IMR-90 (cell line): ENCODE measurements around the gene F12. TPM values are rescaled to one million over a fixed set of nuclear protein-coding genes. Genes with fewer than 3 reads are reported as not detected.

Experiments
- ATAC-seq: fragments of 200-7000 bp; cut with Tn5 transposase; 2 replicates; pipeline ENCODE4 v1.9.1; 2020; ENCODE audit warnings: low read depth, mild to moderate bottlenecking, moderate library complexity
- BruUV-seq: library from RNA; stranded (reverse); fragments of 400-500 nt; replicated peaks from 2 replicates; lab custom pipeline; 2021; lab: Mats Ljungman, UMichigan
- CTCF ChIA-PET: fragments of 300-600 bp; formaldehyde crosslinking; extraction: SDS; loops from one replicate; lab custom pipeline; 2021; ENCODE audit warnings: antibody characterized with exemption; lab: Yijun Ruan, JAX
- POLR2A ChIA-PET: fragments of 300-600 bp; sonication (Branson Sonifier 250); formaldehyde crosslinking; loops from one replicate; lab custom pipeline; 2022; ENCODE audit warnings: antibody characterized with exemption; ENCODE audit not compliant: unreplicated experiment; lab: Charles Lee
- DNase-seq: peaks from one replicate; pipeline ENCODE4 v3.0.0; 2013
- H2AFZ ChIP-seq: replicated peaks from 2 replicates; pipeline ENCODE3; 2013; ENCODE audit warnings: low read length, mild to moderate bottlenecking; ENCODE audit not compliant: poor library complexity
- H2AK5ac ChIP-seq: 2 replicates; pipeline ENCODE4 v1.6.1; 2013; ENCODE audit warnings: low read depth, low read length, inconsistent platforms
- H2AK9ac ChIP-seq: replicated peaks from 2 replicates; pipeline ENCODE3; 2013; ENCODE audit warnings: mild to moderate bottlenecking, low read depth, low read length, moderate library complexity; ENCODE audit not compliant: poor library complexity
- H2BK120ac ChIP-seq: 2 replicates; pipeline ENCODE4 v1.6.1; 2013; ENCODE audit warnings: low read depth, low read length, inconsistent platforms
- H2BK15ac ChIP-seq: 3 replicates; pipeline ENCODE4 v1.6.1; 2013; ENCODE audit warnings: low read depth, low read length, inconsistent platforms
- H2BK20ac ChIP-seq: 2 replicates; pipeline ENCODE4 v1.6.1; 2013; ENCODE audit warnings: low read depth, mild to moderate bottlenecking, inconsistent platforms, low read length, moderate library complexity
- H2BK5ac ChIP-seq: 2 replicates; pipeline ENCODE4 v1.6.1; 2013; ENCODE audit warnings: mild to moderate bottlenecking, low read depth, low read length, inconsistent platforms; ENCODE audit not compliant: poor library complexity, severe bottlenecking
- H3K14ac ChIP-seq: replicated peaks from 2 replicates; pipeline ENCODE4 v1.6.1; 2013; ENCODE audit warnings: low read depth, low read length, inconsistent platforms
- H3K18ac ChIP-seq: 2 replicates; pipeline ENCODE4 v1.6.1; 2013; ENCODE audit warnings: low read depth, low read length, control low read depth
- H3K23ac ChIP-seq: 2 replicates; pipeline ENCODE4 v1.6.1; 2013; ENCODE audit warnings: low read depth, low read length, inconsistent platforms
- H3K27ac ChIP-seq: 2 replicates; pipeline ENCODE4 v1.5.1; 2013; ENCODE audit warnings: mild to moderate bottlenecking, control low read depth, low read length; ENCODE audit not compliant: insufficient read depth
- H3K27me3 ChIP-seq: 2 replicates; pipeline ENCODE4 v1.6.1; 2013; ENCODE audit warnings: low read length; ENCODE audit not compliant: control insufficient read depth, insufficient read depth
- H3K36me3 ChIP-seq: 2 replicates; pipeline ENCODE4 v1.6.1; 2013; ENCODE audit warnings: low read length, mixed read lengths; ENCODE audit not compliant: control insufficient read depth, insufficient read depth
- H3K4ac ChIP-seq: 2 replicates; pipeline ENCODE4 v1.6.1; 2013; ENCODE audit warnings: low read depth, low read length, inconsistent platforms
- H3K4me1 ChIP-seq: 2 replicates; pipeline ENCODE4 v1.6.1; 2013; ENCODE audit warnings: low read length, mixed read lengths; ENCODE audit not compliant: control insufficient read depth, insufficient read depth
- H3K4me2 ChIP-seq: 2 replicates; pipeline ENCODE4 v1.6.1; 2013; ENCODE audit warnings: low read depth, mild to moderate bottlenecking, control low read depth, low read length, moderate library complexity
- H3K4me3 ChIP-seq: 2 replicates; pipeline ENCODE4 v1.5.1; 2013; ENCODE audit warnings: low read depth, mild to moderate bottlenecking, control low read depth, low read length, moderate library complexity; ENCODE audit not compliant: insufficient read depth
- H3K56ac ChIP-seq: 2 replicates; pipeline ENCODE4 v1.6.1; 2013; ENCODE audit warnings: low read length, inconsistent platforms; ENCODE audit not compliant: insufficient read depth; ENCODE audit errors: extremely low read depth
- H3K79me1 ChIP-seq, 2 experiments: 2 replicates each; pipeline ENCODE4 v1.6.1; 2013; ENCODE audit warnings: low read length in 2 of 2, inconsistent platforms in 1 of 2, low read depth in 1 of 2
- H3K9ac ChIP-seq: 2 replicates; pipeline ENCODE4 v1.6.1; 2013; ENCODE audit warnings: low read depth, low read length, control low read depth
- H3K9me1 ChIP-seq: 2 replicates; pipeline ENCODE4 v1.6.1; 2013; ENCODE audit warnings: low read length, inconsistent platforms; ENCODE audit not compliant: insufficient read depth
- H3K9me3 ChIP-seq: 2 replicates; pipeline ENCODE4 v1.6.1; 2013; ENCODE audit warnings: low read length; ENCODE audit not compliant: control insufficient read depth, insufficient read depth
- H4K20me1 ChIP-seq: 2 replicates; pipeline ENCODE4 v1.6.1; 2013; ENCODE audit warnings: low read length, inconsistent platforms; ENCODE audit not compliant: insufficient read depth
- H4K5ac ChIP-seq: 2 replicates; pipeline ENCODE4 v1.6.1; 2013; ENCODE audit warnings: mild to moderate bottlenecking, low read depth, low read length, control low read depth
- H4K8ac ChIP-seq, 2 experiments: 2 replicates each; pipeline ENCODE4 v1.6.1; 2013; ENCODE audit warnings: low read depth in 2 of 2, low read length in 2 of 2, control low read depth in 1 of 2, inconsistent platforms in 1 of 2
- H4K91ac ChIP-seq: 2 replicates; pipeline ENCODE4 v1.6.1; 2013; ENCODE audit warnings: low read depth, low read length, inconsistent platforms; ENCODE audit not compliant: insufficient read depth
- BHLHE40 ChIP-seq: fragments of 150-350 bp; IDR thresholded peaks from 2 replicates; pipeline ENCODE4 v1.6.1; 2016; ENCODE audit warnings: mild to moderate bottlenecking, low read depth, low read length
- CEBPB ChIP-seq: IDR thresholded peaks from 2 replicates; pipeline ENCODE4 v1.6.1; 2012; ENCODE audit warnings: low read depth, low read length, improper control_type of control experiment
- CHD1 ChIP-seq: IDR thresholded peaks from 2 replicates; pipeline ENCODE4 v1.6.1; 2012; ENCODE audit warnings: low read depth, low read length, improper control_type of control experiment
- FOS ChIP-seq: fragments of 150-350 bp; IDR thresholded peaks from 2 replicates; pipeline ENCODE4 v1.6.1; 2016; ENCODE audit warnings: low read depth, low read length
- MAFK ChIP-seq: IDR thresholded peaks from 2 replicates; pipeline ENCODE4 v1.6.1; 2012; ENCODE audit warnings: low read depth, low read length, improper control_type of control experiment
- RCOR1 ChIP-seq: IDR thresholded peaks from 2 replicates; pipeline ENCODE4 v1.6.1; 2012; ENCODE audit warnings: mild to moderate bottlenecking, low read length, improper control_type of control experiment; ENCODE audit not compliant: insufficient replicate concordance
- WGBS, 2 experiments: methylation state at CpG; one replicate each; pipeline versions ENCODE4 v1.1.5 to v1.1.7; 2013; ENCODE audit warnings: missing lambda C conversion rate in 2 of 2; ENCODE audit not compliant: insufficient read length in 1 of 2; ENCODE audit errors: extremely low coverage in 2 of 2; 5-methylcytosine and 5-hydroxymethylcytosine counted together
- dilution Hi-C: fragments of 300-500 bp; cut with HindIII; formaldehyde crosslinking; loops from one replicate; pipeline ENCODE4 v1.14.3; 2018; ENCODE audit warnings: low sequenced_read_pairs; ENCODE audit not compliant: unreplicated experiment
- in situ Hi-C: fragments of 300-500 bp; cut with MboI; formaldehyde crosslinking; loops from 3 replicates; pipeline ENCODE4 v1.14.3; 2019; ENCODE audit warnings: low sequenced_read_pairs, inconsistent platforms, mixed read lengths
- intact Hi-C: fragments of 100-400 bp; cut with micrococcal nuclease; formaldehyde crosslinking; loops from 2 replicates; pipeline ENCODE4 v1.10.0; 2022
- polyA plus RNA-seq, 3 experiments: library from polyadenylated mRNA; depleted of rRNA; stranded (reverse); fragments of >200 nt; gene quantifications; 2 replicates each; pipeline ENCODE4 v1.2.3, GENCODE V29; 2012; ENCODE audit warnings: low replicate concordance in 1 of 3
- total RNA-seq: library from RNA; depleted of rRNA; stranded (reverse); fragments of >200 nt; gene quantifications from 2 replicates; pipeline ENCODE4 v1.2.3, GENCODE V29; 2012

F12 gene
- total and polyA plus RNA-seq, 2 of the 4 experiments (the other 2 are of a cell fraction) = 0.36 to 1.2 TPM

GRCh38 chr5:177389241-177390169 lies 19.9 kb downstream of the F12 start:
- ATAC-seq (peak; percentile 74), DNase-seq (peak; percentile 96)
- Histone ChIP-seq H2BK120ac (no peak overlapping the region), H3K4me2 (peak overlapping the region; percentile 67), H3K18ac (no peak overlapping the region), H3K9ac (no peak overlapping the region), H4K20me1 (peaks cover 19% of the 10 kb centered on the region), H3K4me1 (peaks cover 16% of the 10 kb centered on the region), H3K9me3 (no peaks in the 10 kb centered on the region), H3K23ac (no peak overlapping the region), H4K91ac (no peak overlapping the region), H2AK5ac (peak overlapping the region; percentile 46; the same call in 1 of the 2 replicates), H2BK5ac (no peak overlapping the region), H3K79me1 (peaks cover 0 to 2% of the 10 kb centered on the region in 2 experiments; a peak in 1 of 4 replicates), H3K4me3 (no peak overlapping the region), H4K5ac (no peak overlapping the region), H3K56ac (no peak overlapping the region), H3K27me3 (peaks cover 27% of the 10 kb centered on the region), H2BK20ac (no peak overlapping the region), H4K8ac (no peak overlapping the region), H2AFZ (peak overlapping the region; percentile 67), H3K14ac (no peak overlapping the region), H2AK9ac (peak overlapping the region; percentile 47), H2BK15ac (no peak overlapping the region), H3K9me1 (peaks cover 13% of the 10 kb centered on the region), H3K27ac (peak overlapping the region; percentile 21), H3K4ac (no peak overlapping the region; the same call in 1 of the 2 replicates), H3K36me3 (no peaks in the 10 kb centered on the region)
- in situ Hi-C loops = no loop called here
- CTCF ChIA-PET = interaction anchor here (0.8 to 4.9 kb wide), 8 partner anchors 10 to 157 kb away, joined by 3 to 56 read pairs (median 7); partner anchors contain the start of gene PFN3
- no TSS peak for BruUV-seq
- WGBS, 2 experiments = 29% methylated on average over 9 of the region's 21 CpGs; no CpG with 5 or more reads in 1 of the 2 experiments
- dilution Hi-C loops = no loop called here
- POLR2A ChIA-PET = interaction anchor here (0.6 to 0.7 kb wide), 2 partner anchors 26 to 66 kb away, joined by 3 read pairs; no protein-coding TSS in a partner anchor
- intact Hi-C loops = loop anchor here (1.0 to 2.0 kb wide), 3 partner anchors 57 to 111 kb away; partner anchors contain the start of gene PRR7
- TF ChIP-seq CEBPB (no peak), FOS (peak; percentile 75), BHLHE40 (peak; percentile 91), RCOR1 (no peak), MAFK (peak; percentile 36), CHD1 (no peak)
